HG02798 (cell line): ENCODE results near the gene PTPRG.

ENCODE experiments used
- ATAC-seq: cut with Tn5 transposase; IDR thresholded peaks from one replicate; pipeline ENCODE4 v1.9.1; 2021; ENCODE audit warnings: mild to moderate bottlenecking; ENCODE audit not compliant: unreplicated experiment, poor library complexity

The PTPRG gene

GRCh38 chr3:61841111-61841845 is 279.9 kb downstream of the PTPRG start:
- ATAC-seq, result no peak

GRCh38 chr3:61841988-61842387 is 280.6 kb downstream of the PTPRG start:
- no peak for ATAC-seq

DNA sequence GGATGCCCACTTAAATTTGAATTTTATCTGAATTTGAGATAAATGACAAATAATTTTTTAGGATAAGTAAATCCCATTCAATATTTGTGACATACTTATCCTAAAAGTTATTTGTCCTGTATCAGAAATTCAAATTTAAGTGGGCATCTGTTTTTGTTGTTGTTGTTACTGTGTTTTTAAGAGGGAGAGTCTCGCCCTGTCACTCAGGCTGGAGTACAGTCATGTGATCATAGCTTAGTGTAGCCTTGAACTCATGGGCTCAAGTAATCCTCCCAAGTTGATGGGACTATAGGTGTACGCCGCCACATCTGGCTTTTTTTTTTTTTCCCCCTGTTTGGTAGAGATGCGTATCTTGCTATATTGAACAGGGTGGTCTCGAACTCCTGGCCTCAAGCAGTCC is 283.0 kb downstream of the PTPRG start:
- no peak for ATAC-seq

GRCh38 chr3:61846488-61846887 is 285.1 kb downstream of the PTPRG start:
- no peak for ATAC-seq

DNA sequence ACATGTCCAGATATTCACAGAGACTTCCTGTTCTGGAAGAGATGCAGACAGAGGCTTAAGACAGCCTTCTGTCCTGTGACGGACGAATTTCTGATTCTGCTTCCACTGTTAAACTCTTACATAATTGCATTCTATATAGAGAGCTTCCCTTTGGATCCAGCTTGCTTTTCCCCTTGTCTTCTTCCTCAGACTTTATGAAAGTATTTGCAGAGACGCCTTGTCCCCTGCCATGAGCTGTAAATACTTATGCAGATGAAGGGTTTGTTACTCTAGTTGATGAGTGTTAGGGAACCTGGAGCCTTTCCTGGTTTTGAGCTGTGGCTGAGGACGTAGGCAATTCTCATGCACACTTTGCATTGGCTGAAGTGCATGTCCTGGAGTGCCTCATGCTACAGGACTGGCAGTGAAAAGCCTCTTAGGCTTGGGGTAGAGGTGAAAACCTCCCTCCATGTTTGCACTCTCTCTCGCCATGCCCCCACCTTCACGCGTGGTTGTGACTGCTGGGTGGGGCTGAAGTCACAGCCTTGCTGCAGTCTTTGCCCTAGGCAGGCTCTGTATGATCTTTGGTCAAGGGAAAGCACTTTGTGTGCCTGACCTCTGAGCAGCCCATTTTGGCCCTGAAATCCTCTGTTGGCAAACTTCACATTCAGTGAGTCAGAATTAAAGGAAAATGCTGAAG is 286.6 kb downstream of the PTPRG start:
- ATAC-seq, result no peak

DNA sequence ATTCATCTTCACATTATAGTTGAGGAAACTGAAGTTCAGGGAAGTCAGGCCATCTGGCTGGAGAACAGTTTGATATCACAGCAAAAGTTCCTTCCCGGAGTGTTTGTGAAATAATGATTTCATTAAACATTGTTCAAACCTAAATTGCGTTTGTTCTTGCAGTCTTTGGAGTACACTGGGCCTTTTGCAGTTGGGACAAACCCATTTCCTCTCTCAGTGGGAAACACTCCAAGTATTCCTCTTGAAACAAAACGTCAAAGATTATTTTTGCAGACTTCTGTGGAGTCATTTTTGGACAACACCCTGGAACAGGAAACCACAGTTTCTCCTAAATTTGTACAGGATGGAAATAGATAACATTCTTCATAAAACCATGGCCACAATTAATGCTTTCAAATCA is 287.5 kb downstream of the PTPRG start:
- ATAC-seq, result no peak

DNA sequence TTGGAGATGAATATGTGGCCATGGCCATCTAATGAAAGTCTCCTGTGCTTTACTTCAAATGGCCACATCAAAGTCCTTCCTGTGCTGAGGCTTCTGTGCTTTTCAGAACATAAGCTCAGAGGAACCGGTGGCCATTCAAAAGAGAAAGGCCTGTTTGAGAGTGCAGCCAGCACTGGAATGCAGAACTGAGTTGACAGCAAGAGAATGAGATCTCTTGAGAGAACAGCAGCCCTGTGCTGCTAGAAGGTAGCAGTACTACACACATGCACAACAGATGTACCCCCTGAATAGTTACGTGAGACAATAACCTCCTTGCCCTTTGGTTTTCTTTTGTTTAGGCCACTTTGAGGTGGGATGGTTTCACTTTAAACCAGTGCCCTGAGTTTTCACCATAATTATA is 292.5 kb downstream of the PTPRG start:
- no peak for ATAC-seq

GRCh38 chr3:61855211-61855610 is 293.8 kb downstream of the PTPRG start:
- ATAC-seq, result no peak

DNA sequence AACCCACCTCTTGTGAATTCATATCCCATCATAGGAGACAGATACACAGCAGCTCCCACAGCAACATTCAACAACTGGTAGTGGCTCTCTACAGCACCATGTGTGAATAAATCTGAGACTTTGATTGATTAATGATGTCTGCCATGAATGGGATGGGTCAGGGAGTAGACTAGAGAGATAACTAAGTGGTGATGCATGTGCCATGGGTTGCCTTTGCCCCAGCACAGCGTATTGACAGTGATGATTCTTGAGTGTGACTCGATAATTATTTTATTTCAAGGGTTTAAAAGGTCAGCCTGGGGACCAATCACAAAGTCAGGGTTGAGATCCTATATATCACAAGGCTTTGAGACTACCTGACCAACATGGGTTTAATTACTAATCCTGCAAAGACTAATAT is 295.9 kb downstream of the PTPRG start:
- no peak for ATAC-seq

- ATAC-seq, result no peak
Measured at GRCh38 chr3:61858054-61858453, 296.7 kb downstream of the PTPRG start.

DNA sequence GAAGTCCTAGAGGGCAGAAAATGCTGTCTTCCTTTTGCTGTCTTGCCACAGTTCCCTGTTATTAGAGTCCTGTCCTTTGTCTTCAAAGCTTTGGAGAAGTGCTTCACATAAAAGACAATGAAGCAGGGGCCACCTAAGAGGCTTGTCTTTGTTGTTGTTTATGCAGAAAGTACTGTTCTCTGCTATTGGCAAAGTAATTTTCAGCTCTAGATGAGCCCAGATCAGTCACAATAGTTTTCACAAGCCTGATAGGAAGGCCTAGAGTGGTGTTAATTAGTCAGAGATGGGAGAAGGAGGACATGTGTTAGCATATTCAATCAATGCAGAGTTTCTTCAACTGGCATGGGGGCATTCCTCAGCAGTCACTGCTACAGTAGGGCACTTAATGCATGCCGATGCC is 300.0 kb downstream of the PTPRG start:
- no peak for ATAC-seq

DNA sequence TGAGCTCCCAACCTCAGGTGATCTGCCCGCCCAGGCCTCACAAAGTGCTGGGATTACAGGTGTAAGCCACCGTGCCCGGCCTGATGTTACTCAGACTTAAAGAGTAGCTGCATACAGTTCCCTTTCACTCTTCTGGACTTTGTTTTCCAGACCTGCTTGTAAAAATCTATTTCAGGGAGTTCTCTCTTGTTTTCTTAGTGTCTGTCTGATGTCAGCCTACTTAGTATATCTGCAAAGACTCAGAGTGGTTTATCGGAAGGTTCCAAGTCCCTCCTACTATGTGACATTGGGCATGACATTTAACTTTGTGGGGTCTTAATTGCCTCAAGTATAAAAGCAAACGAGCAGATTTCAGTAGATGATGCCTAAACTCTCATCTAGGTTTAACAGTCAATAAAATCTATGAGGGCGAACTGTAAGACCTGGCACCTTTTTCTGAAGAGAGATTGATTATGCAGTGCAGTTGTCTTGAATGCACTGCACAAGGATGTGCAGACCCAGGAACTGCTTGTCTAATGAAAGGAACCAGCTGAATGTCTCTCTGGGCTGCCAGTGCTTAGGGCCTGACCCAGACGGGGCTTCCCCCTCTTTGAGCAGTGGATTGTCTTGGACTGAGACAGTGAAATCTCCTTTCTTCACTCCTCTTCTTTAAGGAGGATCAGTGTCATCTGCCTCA is 301.4 kb downstream of the PTPRG start:
- no peak for ATAC-seq

DNA sequence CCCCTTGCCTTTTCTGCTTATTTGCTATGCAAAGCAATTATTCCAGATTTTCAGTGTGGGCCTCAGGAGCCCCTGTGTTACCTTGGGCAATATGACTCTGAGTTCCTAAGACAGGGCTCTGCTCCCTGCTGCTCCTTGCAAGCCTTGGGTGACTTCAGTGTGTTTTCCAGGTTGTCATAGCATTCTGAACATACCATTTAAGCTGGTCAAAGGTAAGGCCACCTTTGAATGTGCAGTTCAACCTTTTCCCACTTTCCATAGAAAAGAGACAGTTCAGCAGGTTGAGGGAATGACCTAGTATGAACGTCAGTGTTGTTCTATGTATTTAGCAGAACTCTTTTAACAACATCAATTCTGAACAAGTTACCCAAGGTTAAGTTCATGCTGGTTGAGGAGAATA is 302.2 kb downstream of the PTPRG start:
- ATAC-seq, result no peak

- no peak for ATAC-seq
Measured at GRCh38 chr3:61864886-61865285, 303.5 kb downstream of the PTPRG start.

- ATAC-seq, result no peak
Measured at GRCh38 chr3:61865466-61866152, 304.2 kb downstream of the PTPRG start.

- ATAC-seq, result no peak
Measured at GRCh38 chr3:61866153-61866542, 304.8 kb downstream of the PTPRG start.

GRCh38 chr3:61866961-61867461 is 305.6 kb downstream of the PTPRG start:
- ATAC-seq, result no peak

DNA sequence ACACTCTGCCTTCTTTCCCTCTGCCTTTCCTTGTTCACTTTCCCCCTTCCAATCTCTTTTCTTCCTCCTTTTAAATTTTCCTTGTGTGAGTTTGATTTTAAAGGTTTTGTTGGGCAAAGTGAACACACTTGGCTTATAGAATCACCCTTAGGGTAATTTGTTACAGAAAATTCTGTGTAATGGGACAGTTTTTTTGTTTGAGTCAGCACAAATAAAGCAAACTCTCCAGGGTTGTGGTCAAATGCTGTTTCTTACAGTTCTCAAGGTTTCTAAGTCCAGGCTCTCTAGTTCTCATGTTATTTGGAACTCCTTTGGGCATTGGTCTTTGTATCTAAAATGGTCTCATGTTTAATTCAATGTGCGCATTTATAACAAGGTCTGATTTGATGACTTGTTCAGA is 307.1 kb downstream of the PTPRG start:
- ATAC-seq, result no peak

- no peak for ATAC-seq
Measured at GRCh38 chr3:61869371-61869770, 308.0 kb downstream of the PTPRG start.

- no peak for ATAC-seq
Measured at GRCh38 chr3:61871644-61872043, 310.3 kb downstream of the PTPRG start.
